Measurements from ENCODE around the gene ZNF682. TPM values are rescaled to one million over a fixed set of nuclear protein-coding genes. Genes with fewer than 3 reads are reported as not detected.
A peak's percentile ranks its signal among the peaks of the same experiment; 100 is the strongest.
"Not testable (repeated sequence)": the region's sequence is repeated elsewhere in the genome, so short reads cannot be mapped to it uniquely, and the experiment has no call there.

Gene ZNF682
- total RNA-seq, 1 experiment from 2014 or later: 3.0 TPM

- no peak for DNase-seq (ENCODE audit: low spot score)
Measured at GRCh38 chr19:19997656-19998268, 41.5 kb downstream of the ZNF682 start.

GRCh38 chr19:19966862-19967261, 72.4 kb downstream of the ZNF682 start:
- DNase-seq (ENCODE audit: low spot score): no peak

GRCh38 chr19:19966126-19966525, 73.2 kb downstream of the ZNF682 start:
- not testable (repeated sequence) for DNase-seq (ENCODE audit: low spot score)

GRCh38 chr19:19964416-19964815, 74.9 kb downstream of the ZNF682 start:
- no peak for DNase-seq (ENCODE audit: low spot score)

DNA sequence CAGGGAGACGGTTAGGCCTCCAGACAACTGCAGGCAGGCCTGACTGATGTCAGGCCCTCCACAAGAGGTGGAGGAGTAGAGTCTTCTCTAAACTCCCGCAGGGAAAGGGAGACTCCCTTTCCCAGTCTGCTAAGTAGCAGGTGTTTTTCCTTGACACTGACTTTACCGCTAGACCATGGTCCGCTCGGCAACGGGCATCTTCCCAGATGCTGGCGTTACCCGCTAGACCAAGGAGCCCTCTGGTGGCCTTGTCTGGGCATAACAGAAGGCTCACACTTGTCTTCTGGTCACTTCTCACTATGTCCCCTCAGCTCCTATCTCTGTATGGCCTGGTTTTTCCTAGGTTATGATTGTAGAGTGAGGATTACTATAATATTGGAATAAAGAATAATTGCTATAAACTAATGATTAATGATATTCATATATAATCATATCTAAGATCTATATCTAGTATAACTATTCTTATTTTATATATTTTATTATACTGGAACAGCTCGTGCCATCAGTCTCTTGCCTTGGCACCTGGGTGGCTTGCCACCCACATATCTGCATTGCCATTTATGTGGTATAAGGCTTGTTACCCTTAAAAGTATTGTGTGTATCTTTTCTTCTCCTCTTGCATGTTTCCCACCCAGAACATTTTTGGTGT, 80.0 kb downstream of the ZNF682 start:
- DNase-seq (ENCODE audit: low spot score): peak; percentile 35

DNA sequence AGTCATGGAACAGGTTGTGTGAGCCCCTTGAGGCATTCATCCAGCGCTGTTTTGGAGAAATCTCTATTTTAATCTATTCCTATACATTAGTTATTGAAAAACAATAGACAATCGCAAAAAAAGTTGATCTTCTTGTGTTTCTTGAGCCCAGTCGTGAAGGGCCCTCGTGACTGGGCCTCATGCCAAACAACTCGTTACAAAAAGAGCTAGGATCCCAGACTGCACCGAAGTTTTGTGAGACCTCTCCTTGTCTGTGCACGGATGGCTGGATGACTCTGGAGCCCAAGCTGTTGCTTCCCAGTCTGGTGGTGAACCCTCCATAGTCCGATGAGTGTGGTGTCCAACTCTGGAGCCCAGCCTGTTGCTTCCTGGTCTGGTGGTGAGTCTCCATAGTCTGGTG, 81.5 kb downstream of the ZNF682 start:
- not testable (repeated sequence) for DNase-seq (ENCODE audit: low spot score)

- no peak for DNase-seq (ENCODE audit: low spot score)
Measured at GRCh38 chr19:19956434-19957075, 82.8 kb downstream of the ZNF682 start.

GRCh38 chr19:19955208-19955607, 84.1 kb downstream of the ZNF682 start:
- no peak for DNase-seq (ENCODE audit: low spot score)

Other genes with a start within 250 kb of the ZNF682 start
- gene ZNF506, start 217.8 kb downstream of the ZNF682 start, total RNA-seq (2014; rRNA removed; shearing (Covaris generic)): not detected in 2 replicates
- 4.2 and 4.4 TPM in 2 replicates for gene ZNF253, start 173.6 kb downstream of the ZNF682 start, total RNA-seq (2014; rRNA removed; shearing (Covaris generic))
- 5.3 and 6.8 TPM in 2 replicates for gene ZNF93, start 138.6 kb downstream of the ZNF682 start, total RNA-seq (2014; rRNA removed; shearing (Covaris generic))
- 0.31 and 0.72 TPM in 2 replicates for gene ZNF90, start 38.5 kb upstream of the ZNF682 start, total RNA-seq (2014; rRNA removed; shearing (Covaris generic))
- gene ZNF486, start 127.7 kb upstream of the ZNF682 start, total RNA-seq (2014; rRNA removed; shearing (Covaris generic)): 6.6 and 8.8 TPM in 2 replicates